NCI-H226 (cell line): Measurements from ENCODE around the gene SMAD9.

Experiments
- DNase-seq: peaks from one replicate; pipeline ENCODE4 v3.0.0-alpha.2; 2015

SMAD9 gene

GRCh38 chr13:36814465-36814864, 105.6 kb downstream of the SMAD9 start:
- DNase-seq = no peak

- DNase-seq = no peak
Measured at GRCh38 chr13:36813225-36813624, 106.8 kb downstream of the SMAD9 start.

GRCh38 chr13:36807616-36808015, 112.4 kb downstream of the SMAD9 start:
- no peak for DNase-seq

DNA sequence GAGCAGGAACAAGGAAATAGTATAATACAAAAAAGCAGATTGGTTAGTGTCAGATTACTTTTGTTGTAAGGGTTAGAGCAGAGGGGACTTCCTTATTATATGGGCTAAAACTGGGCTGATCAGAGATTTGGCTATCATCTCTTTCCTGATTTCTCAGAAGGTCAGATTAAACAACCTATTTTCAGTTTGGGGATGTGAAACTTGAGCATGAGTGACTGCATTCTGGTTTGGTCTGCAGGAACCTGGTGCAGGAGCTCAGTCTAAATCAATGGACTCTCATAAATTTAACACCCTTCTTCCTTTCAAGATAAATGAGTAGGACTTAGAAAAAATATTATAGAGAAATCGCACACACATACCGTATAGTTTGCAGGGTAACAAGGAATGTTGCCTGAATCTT, 113.9 kb downstream of the SMAD9 start:
- DNase-seq = no peak

DNA sequence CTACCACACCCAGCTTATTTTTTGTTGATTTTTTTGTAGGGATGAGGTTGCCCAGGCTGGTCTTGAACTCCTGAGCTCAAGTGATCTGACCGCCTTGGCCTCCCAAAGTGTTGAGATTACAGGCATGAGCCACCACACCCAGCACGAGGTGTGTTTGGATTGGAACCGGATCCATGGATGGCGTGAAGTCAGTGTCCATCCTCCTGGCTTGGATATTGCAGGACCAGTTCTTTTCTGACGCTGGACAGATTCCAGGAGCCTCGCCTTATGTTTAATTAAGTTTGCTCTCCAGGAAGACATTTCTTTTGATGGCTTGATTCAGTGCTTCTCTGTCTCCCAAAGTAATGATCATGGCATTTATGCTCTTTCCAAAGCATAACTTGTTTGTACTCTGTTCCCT, 115.5 kb downstream of the SMAD9 start:
- no peak for DNase-seq

DNA sequence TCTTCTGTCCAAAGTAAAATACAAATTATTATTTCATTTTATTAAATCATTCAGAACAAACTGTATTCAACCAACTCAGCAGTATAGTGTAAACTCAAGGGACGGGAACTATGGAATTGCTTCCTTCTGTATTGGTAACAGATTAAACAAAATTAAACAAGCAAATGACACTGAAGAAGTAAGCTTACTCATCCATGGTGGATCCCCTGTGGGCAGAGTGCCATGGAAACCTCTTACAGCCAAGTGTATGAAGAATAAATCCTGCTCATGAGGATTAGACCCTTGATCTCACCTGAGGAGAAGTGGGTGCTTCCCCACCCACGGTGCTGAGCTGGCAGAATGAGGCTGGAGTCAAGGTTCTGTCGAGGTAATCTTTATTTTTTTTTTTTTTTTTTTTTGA, 119.0 kb downstream of the SMAD9 start:
- no peak for DNase-seq

DNA sequence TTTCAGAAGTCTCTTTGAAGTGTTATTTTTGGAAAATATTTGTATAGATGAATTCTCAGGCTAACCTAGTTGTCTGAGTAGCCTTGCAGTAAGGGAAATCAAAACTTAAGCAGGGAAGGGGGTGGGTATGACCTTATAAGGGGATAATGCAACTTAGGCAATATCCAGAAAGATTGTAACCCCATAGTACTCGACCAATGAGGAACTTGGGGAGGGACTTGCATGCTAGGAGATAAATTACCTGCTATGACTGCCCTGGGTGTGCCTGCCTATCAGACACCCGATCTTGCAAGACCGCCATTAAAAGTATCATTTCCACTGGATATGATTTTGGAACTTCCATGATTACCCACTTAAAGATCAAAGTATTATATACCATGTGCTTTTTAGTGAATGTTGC, 124.0 kb downstream of the SMAD9 start:
- DNase-seq = no peak

DNA sequence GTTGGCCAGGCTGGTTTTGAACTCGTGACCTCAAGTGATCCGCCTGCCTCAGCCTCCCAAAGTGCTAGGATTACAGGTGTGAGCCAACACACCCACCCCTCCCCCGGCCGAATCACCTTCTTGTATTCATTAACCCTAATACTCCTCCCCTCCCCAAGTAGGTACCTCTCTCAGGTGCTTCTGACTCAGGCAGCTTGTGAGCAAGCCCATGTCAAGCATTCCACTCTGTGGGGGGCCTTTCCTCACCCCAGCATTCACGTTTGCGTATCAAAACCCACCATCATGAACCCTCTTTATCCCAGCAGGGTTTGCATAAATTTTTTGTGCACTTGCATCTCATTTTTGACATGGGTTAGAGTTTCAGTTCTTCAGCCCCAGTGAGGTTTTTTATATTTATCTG, 124.6 kb downstream of the SMAD9 start:
- no peak for DNase-seq
